PC-3 (cell line): ENCODE results near the gene APH1B. TPM values are rescaled to one million over a fixed set of nuclear protein-coding genes. Genes with fewer than 3 reads are reported as not detected.

ENCODE experiments used
- ATAC-seq: fragments of 200-7000 bp; cut with Tn5 transposase; 2 replicates; pipeline ENCODE4 v1.9.1; 2020; ENCODE audit warnings: mild to moderate bottlenecking, moderate library complexity
- BruUV-seq: library from RNA; stranded (reverse); fragments of 400-500 nt; replicated peaks from 2 replicates; lab custom pipeline; 2021; lab: Mats Ljungman, UMichigan
- CTCF ChIA-PET: fragments of 300-600 bp; sonication (Branson Sonifier 250); formaldehyde crosslinking; loops from one replicate; lab custom pipeline; 2022; ENCODE audit warnings: antibody characterized with exemption; lab: Charles Lee
- POLR2A ChIA-PET: fragments of 300-600 bp; sonication (Branson Sonifier 250); formaldehyde crosslinking; loops from one replicate; lab custom pipeline; 2022; ENCODE audit warnings: antibody characterized with exemption; ENCODE audit not compliant: unreplicated experiment; lab: Charles Lee
- DNase-seq: peaks from one replicate; pipeline ENCODE4 v3.0.0-alpha.2; 2015
- H2AFZ ChIP-seq: fragments of 300-600 bp; sonication (generic); 2 replicates; pipeline ENCODE4 v1.6.0; 2016; ENCODE audit warnings: antibody characterized with exemption, low read length
- H3F3A ChIP-seq: fragments of 300-600 bp; sonication (generic); one replicate; pipeline ENCODE4 v1.6.0; 2017; ENCODE audit warnings: antibody characterized with exemption, low read length, control low read depth, mild to moderate bottlenecking; ENCODE audit not compliant: unreplicated experiment
- H3K27ac ChIP-seq: fragments of 300-600 bp; sonication (generic); 2 replicates; pipeline ENCODE4 v1.5.1; 2016; ENCODE audit warnings: mild to moderate bottlenecking, low read length
- H3K27me3 ChIP-seq: fragments of 300-600 bp; sonication (generic); 2 replicates; pipeline ENCODE4 v1.6.1; 2016; ENCODE audit warnings: low read length, mixed read lengths
- H3K36me3 ChIP-seq: fragments of 300-600 bp; sonication (generic); 2 replicates; pipeline ENCODE4 v1.6.1; 2016; ENCODE audit warnings: low read depth, mixed run types, low read length, mixed read lengths
- H3K4me1 ChIP-seq: fragments of 300-600 bp; sonication (generic); 2 replicates; pipeline ENCODE4 v1.5.1; 2016; ENCODE audit warnings: low read length; ENCODE audit not compliant: insufficient read depth
- H3K4me2 ChIP-seq: fragments of 300-600 bp; sonication (generic); 2 replicates; pipeline ENCODE4 v1.6.0; 2016; ENCODE audit warnings: low read length
- H3K4me3 ChIP-seq: fragments of 300-600 bp; sonication (generic); 2 replicates; pipeline ENCODE4 v1.5.1; 2016; ENCODE audit warnings: mild to moderate bottlenecking, low read length, mixed read lengths
- H3K79me2 ChIP-seq: fragments of 300-600 bp; sonication (generic); 2 replicates; pipeline ENCODE4 v1.6.1; 2017; ENCODE audit warnings: low read length, mixed read lengths
- H3K9ac ChIP-seq: fragments of 300-600 bp; sonication (generic); 2 replicates; pipeline ENCODE4 v1.6.0; 2016; ENCODE audit warnings: mild to moderate bottlenecking, low read length
- H3K9me2 ChIP-seq: fragments of 300-600 bp; sonication (generic); replicated peaks from 2 replicates; pipeline ENCODE4 v1.6.1; 2016; ENCODE audit warnings: mixed run types, low read length, mixed read lengths
- H3K9me3 ChIP-seq: fragments of 300-600 bp; sonication (generic); 2 replicates; pipeline ENCODE4 v1.6.1; 2016; ENCODE audit warnings: low read length, mixed read lengths
- H4K20me1 ChIP-seq: fragments of 300-600 bp; sonication (generic); 2 replicates; pipeline ENCODE4 v1.6.1; 2016; ENCODE audit warnings: low read length, mixed read lengths
- CTCF ChIP-seq: fragments of 300-600 bp; sonication (generic); conservative IDR thresholded peaks from 2 replicates; pipeline ENCODE4 v1.5.1; 2017; ENCODE audit warnings: antibody characterized with exemption, low read depth, mild to moderate bottlenecking, low read length
- EZH2 ChIP-seq: fragments of 300-600 bp; sonication (generic); IDR thresholded peaks from one replicate; pipeline ENCODE4 v1.6.1; 2017; ENCODE audit warnings: antibody characterized with exemption, mild to moderate bottlenecking, low read length; ENCODE audit not compliant: unreplicated experiment
- EZH2phosphoT487 ChIP-seq: fragments of 300-600 bp; sonication (generic); IDR thresholded peaks from 2 replicates; pipeline ENCODE4 v1.6.1; 2018; ENCODE audit warnings: mild to moderate bottlenecking, antibody characterized with exemption, low read length, borderline replicate concordance
- intact Hi-C: fragments of 100-400 bp; cut with micrococcal nuclease; formaldehyde crosslinking; loops from 2 replicates; pipeline ENCODE4 v1.9.0; 2023
- total RNA-seq: library from RNA; depleted of rRNA; stranded (reverse); fragments of >200 nt; gene quantifications from 2 replicates; pipeline ENCODE4 v1.2.3, GENCODE V29; 2014

APH1B gene
- total RNA-seq, 1 experiment from 2014 or later = 2.8 TPM

- Histone ChIP-seq H2AFZ (no peak overlapping the region), H3K4me1 (no peaks in the 10 kb centered on the region), H3K9me2 (no peaks in the 10 kb centered on the region), H3K4me3 (no peak overlapping the region), H3K27ac (no peak overlapping the region), H3K9ac (no peak overlapping the region), H3K9me3 (no peaks in the 10 kb centered on the region), H3K4me2 (no peak overlapping the region), H3K36me3 (no peaks in the 10 kb centered on the region), H3K79me2 (no peaks in the 10 kb centered on the region), H3K27me3 (no peaks in the 10 kb centered on the region), H3F3A (no peaks in the 10 kb centered on the region), H4K20me1 (no peaks in the 10 kb centered on the region)
- intact Hi-C loops = no loop called here
- ATAC-seq = no peak
- ChIA-PET POLR2A (no interaction called here), CTCF (no interaction called here)
- BruUV-seq = no TSS peak
- no peak for DNase-seq
- TF ChIP-seq EZH2phosphoT487 (no peak), EZH2 (no peak), CTCF (no peak)
Observed at GRCh38 chr15:63357061-63357460, 79.7 kb downstream of the APH1B start.

GRCh38 chr15:63357731-63358130, 80.3 kb downstream of the APH1B start:
- no peaks in the 10 kb centered on the region for H4K20me1 ChIP-seq
- H3K9me2 ChIP-seq = no peaks in the 10 kb centered on the region
- H3K4me1 ChIP-seq = no peaks in the 10 kb centered on the region
- DNase-seq (no peak), ATAC-seq (no peak)
- H3K36me3 ChIP-seq = no peaks in the 10 kb centered on the region
- H3K9me3 ChIP-seq = no peaks in the 10 kb centered on the region
- no peak for TF ChIP-seq CTCF
- TF ChIP-seq EZH2 = no peak
- TF ChIP-seq EZH2phosphoT487 = no peak
- no peak overlapping the region for H3K27ac ChIP-seq
- no TSS peak for BruUV-seq
- no peak overlapping the region for H2AFZ ChIP-seq
- H3K4me3 ChIP-seq = no peak overlapping the region
- no peaks in the 10 kb centered on the region for H3K79me2 ChIP-seq
- no peak overlapping the region for H3K4me2 ChIP-seq
- H3K9ac ChIP-seq = no peak overlapping the region
- no peaks in the 10 kb centered on the region for H3K27me3 ChIP-seq
- ChIA-PET CTCF (no interaction called here), POLR2A (no interaction called here)
- intact Hi-C loops = no loop called here
- H3F3A ChIP-seq = no peaks in the 10 kb centered on the region

- Histone ChIP-seq H3K4me1 (no peaks in the 10 kb centered on the region), H3K27me3 (no peaks in the 10 kb centered on the region), H3K79me2 (no peaks in the 10 kb centered on the region), H4K20me1 (no peaks in the 10 kb centered on the region), H3K9me2 (no peaks in the 10 kb centered on the region), H3K27ac (no peak overlapping the region), H3K9ac (no peak overlapping the region), H3K9me3 (no peaks in the 10 kb centered on the region), H2AFZ (no peak overlapping the region), H3K36me3 (no peaks in the 10 kb centered on the region), H3K4me2 (no peak overlapping the region), H3F3A (no peaks in the 10 kb centered on the region), H3K4me3 (no peak overlapping the region)
- no peak for DNase-seq
- CTCF ChIA-PET = no interaction called here
- intact Hi-C loops = no loop called here
- no peak for ATAC-seq
- POLR2A ChIA-PET = no interaction called here
- BruUV-seq = no TSS peak
- TF ChIP-seq EZH2 (no peak), CTCF (no peak), EZH2phosphoT487 (no peak)
Observed at GRCh38 chr15:63358241-63359029, 81.0 kb downstream of the APH1B start.
